ENCODE results near the gene BAD. TPM values are rescaled to one million over a fixed set of nuclear protein-coding genes. Genes with fewer than 3 reads are reported as not detected.
A peak's percentile ranks its signal among the peaks of the same experiment; 100 is the strongest.

BAD gene
- total and polyA plus RNA-seq, 2 of the 13 experiments (the other 11 are each of a cell fraction or from before 2014, with no cell fraction given) = 17.9 to 28.5 TPM

DNA sequence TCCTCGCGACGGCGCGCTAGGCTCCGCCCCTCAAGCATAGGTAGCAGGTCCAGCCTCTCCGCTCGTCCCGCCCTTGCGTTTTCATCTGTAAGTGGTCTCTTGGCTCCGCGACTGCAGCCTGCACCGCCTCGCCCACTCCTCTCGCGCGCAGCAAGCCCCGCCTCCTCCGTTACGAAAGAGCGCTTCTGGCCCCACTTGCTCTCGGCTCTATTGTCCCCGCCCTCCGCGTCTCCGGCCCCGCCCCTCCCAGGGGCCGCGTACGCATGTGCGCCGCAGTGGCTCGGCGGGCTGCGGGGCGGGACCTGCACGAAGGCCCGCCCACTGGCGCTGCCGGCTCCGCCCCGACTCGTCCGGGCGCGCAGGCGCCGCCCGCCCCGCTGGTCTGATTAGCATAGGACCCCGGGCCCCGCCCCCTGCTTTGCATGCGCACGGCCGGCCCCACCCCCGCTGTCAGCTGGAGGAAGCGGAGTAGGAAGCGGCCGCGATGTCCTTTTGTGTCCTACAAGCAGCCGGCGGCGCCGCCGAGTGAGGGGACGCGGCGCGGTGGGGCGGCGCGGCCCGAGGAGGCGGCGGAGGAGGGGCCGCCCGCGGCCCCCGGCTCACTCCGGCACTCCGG lies 20.7 kb upstream of the BAD start, which contains the start of gene ESRRA (continued):
- TF ChIP-seq RFXAP (CRISPR knock-in tag; IDR thresholded peaks at IDR 0.05; ENCODE audit: borderline replicate concordance) = 0 out of 2 replicates have a peak, but pooled peaks have one; percentile 49
- peak; percentile 44; the same call in 1 of the 2 replicates for TF ChIP-seq SOX5 (CRISPR knock-in tag; IDR thresholded peaks at IDR 0.05; ENCODE audit: borderline replicate concordance)
- TF ChIP-seq POLR2A (IDR thresholded peaks at IDR 0.05; ENCODE audit: insufficient read depth in 1 of 2, low read depth in 2 of 2, low read length in 2 of 2) = peak in 1 of 2 experiments; percentile 20; a peak in 2 of 4 replicates
- peak; percentile 29 for TF ChIP-seq MED1 (CRISPR knock-in tag; IDR thresholded peaks at IDR 0.05)
- TF ChIP-seq, protein P1, sequence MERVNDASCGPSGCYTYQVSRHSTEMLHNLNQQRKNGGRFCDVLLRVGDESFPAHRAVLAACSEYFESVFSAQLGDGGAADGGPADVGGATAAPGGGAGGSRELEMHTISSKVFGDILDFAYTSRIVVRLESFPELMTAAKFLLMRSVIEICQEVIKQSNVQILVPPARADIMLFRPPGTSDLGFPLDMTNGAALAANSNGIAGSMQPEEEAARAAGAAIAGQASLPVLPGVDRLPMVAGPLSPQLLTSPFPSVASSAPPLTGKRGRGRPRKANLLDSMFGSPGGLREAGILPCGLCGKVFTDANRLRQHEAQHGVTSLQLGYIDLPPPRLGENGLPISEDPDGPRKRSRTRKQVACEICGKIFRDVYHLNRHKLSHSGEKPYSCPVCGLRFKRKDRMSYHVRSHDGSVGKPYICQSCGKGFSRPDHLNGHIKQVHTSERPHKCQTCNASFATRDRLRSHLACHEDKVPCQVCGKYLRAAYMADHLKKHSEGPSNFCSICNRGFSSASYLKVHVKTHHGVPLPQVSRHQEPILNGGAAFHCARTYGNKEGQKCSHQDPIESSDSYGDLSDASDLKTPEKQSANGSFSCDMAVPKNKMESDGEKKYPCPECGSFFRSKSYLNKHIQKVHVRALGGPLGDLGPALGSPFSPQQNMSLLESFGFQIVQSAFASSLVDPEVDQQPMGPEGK (CRISPR knock-in tag; IDR thresholded peaks at IDR 0.05) = peak; percentile 72
- no peak for TF ChIP-seq GABPA (IDR thresholded peaks at IDR 0.05; ENCODE audit: low read depth, low read length)
- peak; percentile 49; the same call in 1 of the 2 replicates for TF ChIP-seq GABPA (CRISPR knock-in tag; IDR thresholded peaks at IDR 0.05; ENCODE audit: low read depth)
- TF ChIP-seq SP4 (CRISPR knock-in tag; IDR thresholded peaks at IDR 0.05) = peak; percentile 90

DNA sequence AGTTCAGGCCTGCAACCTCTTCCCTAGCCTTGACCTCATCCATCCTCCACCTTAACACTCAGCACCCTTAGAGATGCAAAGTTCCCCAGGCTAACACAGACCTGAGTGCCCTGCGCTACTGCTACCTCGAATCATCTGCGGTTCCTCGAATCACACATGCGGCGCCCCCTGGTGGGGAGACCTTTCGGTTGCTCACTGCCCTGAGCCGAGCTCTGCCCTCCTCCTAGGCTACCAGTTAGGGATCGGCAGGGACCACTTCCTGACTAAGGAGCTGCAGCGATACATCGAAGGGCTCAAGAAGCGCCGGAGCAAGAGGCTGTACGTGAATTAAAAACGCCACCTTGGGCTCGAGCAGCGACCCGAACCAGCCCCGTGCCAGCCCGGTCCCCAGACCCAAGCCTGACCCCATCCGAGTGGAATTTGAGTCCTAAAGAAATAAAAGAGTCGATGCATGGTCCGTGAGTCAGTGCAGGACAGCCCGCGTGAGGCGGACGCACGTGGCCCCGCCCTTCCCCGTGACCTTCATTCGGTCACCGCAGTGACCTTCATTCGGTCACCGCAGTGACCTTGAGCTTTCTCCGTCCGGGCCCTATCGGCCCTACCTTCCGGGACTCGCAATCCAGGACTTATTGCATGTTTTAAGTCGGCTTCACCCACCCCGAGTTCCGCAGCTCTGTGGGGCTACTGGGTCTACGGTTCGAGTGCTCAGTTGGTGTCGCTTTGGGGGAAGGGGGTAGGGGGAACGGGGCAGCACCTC lies 20.0 kb upstream of the BAD start:
- H2AFZ ChIP-seq (ENCODE audit: low read length) = no peak overlapping the region
- POLR2A ChIA-PET = interaction anchor here (0.6 to 5.5 kb wide), 21 partner anchors 12 to 474 kb away, joined by 3 to 103 read pairs (median 4); partner anchors contain the start of genes BAD, FKBP2, GPR137 and KCNK4
- TF ChIP-seq SIX4 (CRISPR knock-in tag; IDR thresholded peaks at IDR 0.05) (no peak), MED8 (CRISPR knock-in tag; IDR thresholded peaks at IDR 0.05; ENCODE audit: insufficient replicate concordance) (no peak), ZNF446 (CRISPR knock-in tag; IDR thresholded peaks at IDR 0.05) (peak; percentile 41; the same call in 1 of the 2 replicates)
- TF ChIP-seq, protein P2, sequence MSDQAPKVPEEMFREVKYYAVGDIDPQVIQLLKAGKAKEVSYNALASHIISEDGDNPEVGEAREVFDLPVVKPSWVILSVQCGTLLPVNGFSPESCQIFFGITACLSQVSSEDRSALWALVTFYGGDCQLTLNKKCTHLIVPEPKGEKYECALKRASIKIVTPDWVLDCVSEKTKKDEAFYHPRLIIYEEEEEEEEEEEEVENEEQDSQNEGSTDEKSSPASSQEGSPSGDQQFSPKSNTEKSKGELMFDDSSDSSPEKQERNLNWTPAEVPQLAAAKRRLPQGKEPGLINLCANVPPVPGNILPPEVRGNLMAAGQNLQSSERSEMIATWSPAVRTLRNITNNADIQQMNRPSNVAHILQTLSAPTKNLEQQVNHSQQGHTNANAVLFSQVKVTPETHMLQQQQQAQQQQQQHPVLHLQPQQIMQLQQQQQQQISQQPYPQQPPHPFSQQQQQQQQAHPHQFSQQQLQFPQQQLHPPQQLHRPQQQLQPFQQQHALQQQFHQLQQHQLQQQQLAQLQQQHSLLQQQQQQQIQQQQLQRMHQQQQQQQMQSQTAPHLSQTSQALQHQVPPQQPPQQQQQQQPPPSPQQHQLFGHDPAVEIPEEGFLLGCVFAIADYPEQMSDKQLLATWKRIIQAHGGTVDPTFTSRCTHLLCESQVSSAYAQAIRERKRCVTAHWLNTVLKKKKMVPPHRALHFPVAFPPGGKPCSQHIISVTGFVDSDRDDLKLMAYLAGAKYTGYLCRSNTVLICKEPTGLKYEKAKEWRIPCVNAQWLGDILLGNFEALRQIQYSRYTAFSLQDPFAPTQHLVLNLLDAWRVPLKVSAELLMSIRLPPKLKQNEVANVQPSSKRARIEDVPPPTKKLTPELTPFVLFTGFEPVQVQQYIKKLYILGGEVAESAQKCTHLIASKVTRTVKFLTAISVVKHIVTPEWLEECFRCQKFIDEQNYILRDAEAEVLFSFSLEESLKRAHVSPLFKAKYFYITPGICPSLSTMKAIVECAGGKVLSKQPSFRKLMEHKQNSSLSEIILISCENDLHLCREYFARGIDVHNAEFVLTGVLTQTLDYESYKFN (CRISPR knock-in tag; conservative IDR thresholded peaks at IDR 0.05) = 0 out of 2 replicates have a peak, but pooled peaks have one; percentile 19
- TF ChIP-seq, protein P3, sequence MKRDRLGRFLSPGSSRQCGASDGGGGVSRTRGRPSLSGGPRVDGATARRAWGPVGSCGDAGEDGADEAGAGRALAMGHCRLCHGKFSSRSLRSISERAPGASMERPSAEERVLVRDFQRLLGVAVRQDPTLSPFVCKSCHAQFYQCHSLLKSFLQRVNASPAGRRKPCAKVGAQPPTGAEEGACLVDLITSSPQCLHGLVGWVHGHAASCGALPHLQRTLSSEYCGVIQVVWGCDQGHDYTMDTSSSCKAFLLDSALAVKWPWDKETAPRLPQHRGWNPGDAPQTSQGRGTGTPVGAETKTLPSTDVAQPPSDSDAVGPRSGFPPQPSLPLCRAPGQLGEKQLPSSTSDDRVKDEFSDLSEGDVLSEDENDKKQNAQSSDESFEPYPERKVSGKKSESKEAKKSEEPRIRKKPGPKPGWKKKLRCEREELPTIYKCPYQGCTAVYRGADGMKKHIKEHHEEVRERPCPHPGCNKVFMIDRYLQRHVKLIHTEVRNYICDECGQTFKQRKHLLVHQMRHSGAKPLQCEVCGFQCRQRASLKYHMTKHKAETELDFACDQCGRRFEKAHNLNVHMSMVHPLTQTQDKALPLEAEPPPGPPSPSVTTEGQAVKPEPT (CRISPR knock-in tag; IDR thresholded peaks at IDR 0.05; ENCODE audit: low read depth) = 0 out of 2 replicates have a peak, but pooled peaks have one; percentile 50

More for the DNA sequence above, 20.0 kb upstream of the BAD start:
- CTCF ChIA-PET (ENCODE audit: low intra/inter-chr PET ratio, low total read pairs) = interaction anchor here (1.3 to 2.4 kb wide), 2 partner anchors 33 to 100 kb away, joined by 7 to 12 read pairs; no protein-coding TSS in a partner anchor
- intact Hi-C loops (cut with micrococcal nuclease; ENCODE audit: unreplicated experiment) (loop anchor here (2.0 to 10.0 kb wide), 3 partner anchors 34 to 120 kb away; partner anchors contain the start of genes PPP1R14B and STIP1), in situ Hi-C loops (cut with HindIII; ENCODE audit: extremely low pct_ligation_motif_present, low pct_unique_long_range_greater_than_20kb) (loop anchor here (5.0 kb wide), 1 partner anchor 62 kb away; the partner anchor contains the start of gene FKBP2)
- BruUV-seq (replicated peaks) = TSS peak; percentile 99
- Histone ChIP-seq H3K27ac (ENCODE audit: extremely low read length, insufficient read depth, low read length) (peak overlapping the region; percentile 94), H3K79me2 (ENCODE audit: insufficient read depth, low read length) (peaks cover 15% of the 10 kb centered on the region), H3K27me3 (ENCODE audit: control insufficient read depth in 1 of 2, insufficient read depth in 2 of 2, low read length in 2 of 2) (peaks cover 3 to 13% of the 10 kb centered on the region in 2 experiments; a peak in 4 of 5 replicates), H3K9ac (ENCODE audit: insufficient read depth, low read depth, low read length) (peak overlapping the region; percentile 88), H3K9me3 (ENCODE audit: low read length) (no peaks in the 10 kb centered on the region), H4K20me1 (ENCODE audit: insufficient read depth, low read length) (no peaks in the 10 kb centered on the region), H3K4me2 (ENCODE audit: low read depth, low read length) (peak overlapping the region; percentile 84), H3K4me1 (ENCODE audit: insufficient read depth, low read length) (peaks cover 66% of the 10 kb centered on the region), H3K4me3 (replicated peaks in 1 of 3; ENCODE audit: insufficient read depth in 1 of 3, low read depth in 2 of 3, low read length in 3 of 3) (peak overlapping the region; percentile 51 to 79 (median 70)), H3K36me3 (replicated peaks in 1 of 2; ENCODE audit: control insufficient read depth in 1 of 2, insufficient read depth in 2 of 2, low read length in 2 of 2) (no peaks in the 10 kb centered on the region)
- DNase-seq (ENCODE audit: low spot score) (peak; percentile 80), ATAC-seq (peak; percentile 55), FAIRE-seq (peak; percentile 81)
- 3% methylated on average over 6 of the region's 46 CpGs for WGBS (ENCODE audit: low lambda C conversion rate)
